ENCODE measurements around the gene SETDB1. TPM values are rescaled to one million over a fixed set of nuclear protein-coding genes. Genes with fewer than 3 reads are reported as not detected.

Gene SETDB1
- 18.0 and 18.8 TPM in 2 replicates for total RNA-seq

DNA sequence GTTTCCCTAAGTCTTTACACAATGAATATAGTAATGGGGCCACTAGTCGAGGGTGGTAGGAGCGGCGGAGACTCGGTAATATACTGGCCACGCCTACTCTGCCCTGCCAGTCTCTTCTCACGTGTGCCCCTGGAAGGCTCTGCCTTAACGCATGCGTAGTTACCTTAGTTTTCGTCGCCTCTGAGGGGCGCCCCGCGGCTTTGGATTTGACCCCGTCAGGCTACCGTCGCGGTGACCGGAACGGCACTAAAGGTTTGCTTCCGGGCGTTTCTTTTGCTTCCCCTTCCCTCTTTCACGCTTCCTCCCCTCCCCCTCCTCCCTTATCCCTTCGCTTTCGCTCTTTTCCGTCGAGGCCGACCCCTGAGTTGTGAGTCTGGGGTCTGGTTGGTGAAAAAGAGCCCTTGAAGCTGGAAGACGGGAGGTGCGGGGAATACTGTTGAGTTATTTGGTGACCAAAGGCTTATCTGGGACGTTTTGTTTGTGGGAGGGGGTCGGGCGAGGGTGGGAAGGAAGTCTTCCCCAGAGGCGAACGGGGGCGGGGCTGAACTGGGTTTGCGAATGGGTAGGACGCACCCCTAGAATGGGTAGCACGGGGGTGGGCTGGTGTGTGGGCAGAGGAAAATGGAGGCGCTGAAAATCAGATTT, at the start of gene SETDB1:
Gene SETDB1 (plus strand): TSS at position 267 of the 645 bp plus-strand sequence. CDS start 1,352 bp downstream, outside the sequence.

DNA sequence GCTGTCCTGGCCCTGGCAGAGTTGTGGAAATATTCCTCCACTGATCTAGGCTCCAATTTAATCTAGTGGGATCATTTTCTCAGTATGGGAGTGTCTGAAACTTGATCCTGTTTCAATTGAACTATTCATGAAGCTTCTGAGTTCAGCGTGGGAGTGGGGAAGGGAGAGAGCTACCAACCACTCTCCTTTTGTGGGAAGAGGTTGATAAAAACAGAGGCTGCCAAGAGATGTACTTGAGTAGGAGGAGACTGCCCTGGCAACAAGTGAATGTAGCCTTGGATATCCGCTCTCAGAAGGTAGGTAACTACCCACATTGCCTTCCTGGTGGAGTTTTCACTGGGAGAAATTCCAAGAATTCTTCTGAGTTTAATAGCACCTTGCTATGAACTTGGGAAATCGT, 39.1 kb upstream of the SETDB1 start, which contains the start of gene CTXND2:
Gene CTXND2 (plus strand): TSS at position 119 of the 400 bp plus-strand sequence. CDS start 25,179 bp downstream, outside the sequence.

DNA sequence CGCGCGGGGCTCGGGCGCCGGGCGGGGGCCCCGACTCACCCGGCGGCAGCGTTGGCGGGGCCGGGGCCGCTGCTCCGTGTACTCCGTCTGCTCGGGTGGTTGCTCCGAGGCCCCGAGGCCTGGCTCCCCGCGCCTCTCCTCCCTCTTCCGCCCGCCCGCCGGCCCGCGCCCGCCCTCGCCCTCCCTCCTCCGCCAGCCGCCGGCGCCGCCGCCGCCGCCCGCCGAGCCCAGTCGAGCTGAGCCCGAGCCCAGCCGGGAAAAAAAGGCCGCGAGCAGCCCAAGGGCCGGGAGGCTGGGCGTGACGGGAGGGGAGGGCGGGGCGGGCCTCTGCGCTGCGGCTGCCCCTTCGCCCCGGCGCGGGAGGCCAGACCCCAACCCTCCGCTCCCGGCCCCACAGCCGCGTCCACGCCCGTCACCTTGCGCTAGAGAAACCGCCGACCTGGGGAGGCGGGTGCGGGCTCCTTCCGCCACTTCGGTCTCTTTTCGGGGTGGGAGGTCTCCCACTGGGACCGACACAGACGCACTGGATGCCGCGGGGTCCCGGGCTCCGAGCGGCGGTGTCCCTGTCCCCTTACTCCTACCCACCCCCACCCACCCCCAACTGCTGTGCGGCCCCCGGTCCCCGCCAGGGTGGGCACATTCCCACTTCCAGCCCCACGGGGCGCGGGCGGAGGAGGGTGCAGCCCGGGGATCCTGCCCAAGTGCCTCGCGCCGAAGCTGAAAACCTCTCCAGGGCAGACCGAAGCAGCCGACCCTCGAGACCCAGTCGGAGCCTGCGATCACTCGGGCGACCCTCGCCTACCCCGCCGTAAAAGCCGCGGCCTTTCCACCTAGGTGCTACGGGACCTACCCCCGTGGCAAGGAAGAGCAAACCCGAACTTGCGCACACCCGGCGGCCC, 48.7 kb downstream of the SETDB1 start, which contains the start of gene CERS2:
Gene CERS2 (minus strand): TSS at position 256 of the 899 bp plus-strand sequence. CDS start 5,745 bp downstream, outside the sequence.

DNA sequence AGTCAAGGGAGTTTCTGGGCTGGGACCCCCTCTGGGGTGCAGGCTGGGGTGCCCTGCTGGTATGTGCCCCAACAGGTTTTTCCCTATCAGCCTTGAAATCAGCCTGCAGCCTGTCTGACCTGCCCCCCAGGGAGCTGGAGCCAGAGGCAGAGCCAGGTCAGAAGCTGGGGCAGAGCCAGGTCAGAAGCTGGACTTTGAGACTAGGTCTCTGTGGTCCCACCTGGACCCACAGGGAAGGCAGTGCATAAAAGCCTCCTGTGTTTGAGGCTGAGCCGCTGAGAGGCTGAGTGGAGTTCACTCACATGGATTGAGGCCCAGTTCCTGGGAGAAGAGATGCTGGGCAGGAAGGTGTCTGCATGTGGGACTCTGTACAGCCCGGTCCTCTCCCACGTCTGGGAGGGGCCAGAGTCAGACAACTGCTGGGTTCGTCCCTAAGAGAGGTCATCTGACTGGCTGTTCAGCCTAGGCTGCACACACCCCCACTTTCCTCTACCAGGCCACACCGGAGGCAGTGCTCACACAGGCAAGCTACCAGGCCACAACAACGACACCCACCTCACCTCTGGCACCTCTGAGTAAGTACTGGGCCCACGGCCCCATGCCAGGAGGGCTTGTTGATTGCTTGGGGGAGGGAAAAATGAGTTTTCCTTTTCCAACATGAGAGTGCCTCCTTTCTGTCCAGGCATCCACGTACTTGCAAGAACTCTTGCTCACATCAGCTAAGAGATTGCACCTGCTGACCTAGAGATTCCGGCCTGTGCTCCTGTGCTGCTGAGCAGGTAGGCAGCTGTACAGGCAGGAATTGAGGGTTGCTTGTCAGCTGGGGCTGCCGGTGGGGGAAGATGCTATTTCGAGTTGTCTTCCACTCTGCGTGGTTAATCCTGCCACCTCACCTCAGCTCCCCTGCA, 55.9 kb downstream of the SETDB1 start, which contains the start of gene ANXA9:
Gene ANXA9 (plus strand): TSS at position 488 of the 908 bp plus-strand sequence. CDS start 814 bp downstream, outside the sequence.

DNA sequence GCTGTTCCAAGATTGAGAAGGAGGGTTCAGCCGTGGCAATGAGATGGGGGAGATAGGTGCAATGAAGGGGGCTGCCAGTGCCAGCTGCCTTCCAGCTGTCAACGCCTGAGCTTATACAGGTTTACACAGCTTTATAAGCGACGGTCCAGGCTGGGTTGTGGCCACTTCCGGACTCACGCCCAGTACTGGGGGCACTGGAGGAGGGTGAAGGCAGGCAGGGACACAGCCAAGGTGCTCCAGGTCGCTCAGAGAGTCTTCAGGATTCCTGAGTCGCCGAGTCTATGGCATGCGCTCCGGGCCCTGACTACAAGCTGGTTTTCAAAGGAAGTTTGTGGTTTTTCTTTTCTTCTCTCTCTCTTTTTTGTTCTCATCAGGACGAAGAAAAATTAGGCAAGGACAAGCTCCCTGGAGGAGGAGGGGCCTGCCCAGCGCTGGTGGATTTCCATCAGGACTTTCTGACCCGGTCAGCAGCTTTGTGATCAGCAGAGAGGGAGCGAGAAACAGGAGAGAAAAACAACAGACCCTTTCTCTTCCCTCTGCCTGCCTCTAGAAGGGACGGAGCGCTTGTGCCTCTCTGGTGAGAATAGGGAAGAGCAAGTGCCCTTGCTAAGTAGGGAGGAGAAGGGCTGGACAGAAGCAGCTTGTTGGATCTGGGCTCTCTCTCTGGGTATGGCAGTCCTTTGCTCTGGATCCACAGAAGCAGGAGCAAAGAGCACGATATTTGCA, 80.3 kb downstream of the SETDB1 start, which contains the start of gene MINDY1:
Gene MINDY1 (minus strand): TSS at position 576 of the 726 bp plus-strand sequence. CDS start 4,285 bp downstream, outside the sequence.

DNA sequence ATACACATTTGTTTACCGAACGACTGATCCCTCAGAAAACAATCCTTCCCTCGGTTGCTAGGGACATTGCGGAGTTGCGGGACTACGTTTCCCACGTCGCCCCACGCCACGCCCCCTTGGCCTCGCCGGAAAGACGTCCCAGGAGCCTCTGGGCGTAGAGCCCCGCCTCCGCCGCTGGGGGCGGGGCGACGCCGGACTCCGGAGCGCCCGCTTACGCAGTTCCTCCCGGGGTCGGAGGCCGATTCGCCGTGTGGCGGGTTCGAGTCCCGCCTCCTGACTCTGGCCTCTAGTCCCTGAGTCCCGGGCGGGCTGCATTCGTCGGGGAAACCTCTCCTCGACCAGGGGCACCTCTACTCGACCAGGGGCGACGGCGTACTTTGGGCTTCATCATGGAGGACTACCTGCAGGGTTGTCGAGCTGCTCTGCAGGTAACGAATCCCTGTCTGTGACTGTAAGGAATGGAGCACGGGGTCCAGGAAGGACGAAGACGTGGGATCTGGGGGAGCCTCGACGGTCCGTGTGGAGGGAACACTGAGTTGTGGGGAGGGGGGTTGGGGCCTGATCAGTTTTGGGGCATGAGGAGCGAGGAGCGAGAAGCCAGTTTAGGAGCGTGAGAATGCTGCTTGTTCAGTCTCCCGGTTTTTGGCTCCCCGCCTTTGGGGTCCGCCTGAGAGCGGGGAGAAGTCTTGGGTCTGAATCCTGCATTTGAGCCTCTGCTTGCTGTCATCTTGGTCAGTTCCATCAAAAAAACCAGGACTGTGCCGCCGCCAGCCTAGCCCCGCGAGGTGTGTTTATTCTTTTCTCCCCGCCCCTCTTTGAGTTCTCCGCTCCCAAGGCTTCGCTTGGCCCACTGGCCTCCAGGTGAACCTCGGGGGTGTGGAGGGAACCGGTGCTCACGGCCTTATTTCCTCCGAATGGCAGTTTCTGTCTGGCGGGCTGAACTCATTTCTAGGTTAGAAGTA, 82.4 kb downstream of the SETDB1 start, which contains the start of gene PRUNE1:
Gene PRUNE1 (plus strand): TSS at position 206 of the 962 bp plus-strand sequence. CDS start 184 bp downstream, at position 390.

Other genes with a start within 250 kb of the SETDB1 start
- gene GOLPH3L, start 229.2 kb upstream of the SETDB1 start, total RNA-seq, result 20.0 and 24.5 TPM in 2 replicates
- not detected in 2 replicates for gene HORMAD1, start 205.5 kb upstream of the SETDB1 start, total RNA-seq
- 2.8 and 3.3 TPM in 2 replicates for gene CTSS, start 160.6 kb upstream of the SETDB1 start, total RNA-seq
- 87.5 and 106 TPM in 2 replicates for gene CTSK, start 118.1 kb upstream of the SETDB1 start, total RNA-seq
- gene ARNT, start 49.8 kb upstream of the SETDB1 start, total RNA-seq, result 33.0 and 39.6 TPM in 2 replicates
- gene CTXND2, start 39.2 kb upstream of the SETDB1 start, total RNA-seq, result not detected in 2 replicates
- gene CERS2, start 48.5 kb downstream of the SETDB1 start, total RNA-seq, result 67.4 and 84.2 TPM in 2 replicates
- not detected in 2 replicates for gene ANXA9, start 55.9 kb downstream of the SETDB1 start, total RNA-seq
- gene MINDY1, start 80.5 kb downstream of the SETDB1 start, total RNA-seq, result 9.0 and 9.6 TPM in 2 replicates
- 10.6 and 11.8 TPM in 2 replicates for gene PRUNE1, start 82.1 kb downstream of the SETDB1 start, total RNA-seq
- gene BNIPL, start 110.2 kb downstream of the SETDB1 start, total RNA-seq, result 0.06 TPM in 1 of 2 replicates, not detected in the other
- 3.4 and 4.8 TPM in 2 replicates for gene C1orf56, start 121.4 kb downstream of the SETDB1 start, total RNA-seq
- gene CDC42SE1, start 133.3 kb downstream of the SETDB1 start, total RNA-seq, result 22.7 and 26.0 TPM in 2 replicates
- 0.93 and 0.94 TPM in 2 replicates for gene MLLT11, start 134.0 kb downstream of the SETDB1 start, total RNA-seq
- gene GABPB2, start 144.4 kb downstream of the SETDB1 start, total RNA-seq, result 8.0 and 15.6 TPM in 2 replicates
- 2.8 and 4.1 TPM in 2 replicates for gene SEMA6C, start 220.3 kb downstream of the SETDB1 start, total RNA-seq
- 0.19 TPM in 1 of 2 replicates, not detected in the other for gene TNFAIP8L2, start 230.3 kb downstream of the SETDB1 start, total RNA-seq
- gene LYSMD1, start 239.5 kb downstream of the SETDB1 start, total RNA-seq, result 6.7 and 11.6 TPM in 2 replicates
- gene SCNM1, start 239.8 kb downstream of the SETDB1 start, total RNA-seq, result 21.6 and 25.7 TPM in 2 replicates
- gene TMOD4, start 249.6 kb downstream of the SETDB1 start, total RNA-seq, result 1.1 TPM in 1 of 2 replicates, not detected in the other